ENCODE measurements around the gene MS4A2.
"Not testable (repeated sequence)": the region's sequence is repeated elsewhere in the genome, so short reads cannot be mapped to it uniquely, and the experiment has no call there.

Gene MS4A2

GRCh38 chr11:60104471-60105115 lies 16.1 kb downstream of the MS4A2 start:
- DNase-seq: not testable (repeated sequence)

- DNase-seq: not testable (repeated sequence)
Observed at GRCh38 chr11:60108631-60109030, 20.2 kb downstream of the MS4A2 start.

- DNase-seq: no peak
Observed at GRCh38 chr11:60111793-60112192, 23.3 kb downstream of the MS4A2 start.

- no peak for DNase-seq
Observed at GRCh38 chr11:60116996-60117790, 28.7 kb downstream of the MS4A2 start.

GRCh38 chr11:60118338-60118737 lies 29.9 kb downstream of the MS4A2 start:
- DNase-seq: no peak

GRCh38 chr11:60119710-60120109 lies 31.2 kb downstream of the MS4A2 start:
- no peak for DNase-seq

GRCh38 chr11:60121264-60121663 lies 32.8 kb downstream of the MS4A2 start:
- DNase-seq: no peak

- DNase-seq: no peak
Observed at GRCh38 chr11:60122414-60123036, 34.1 kb downstream of the MS4A2 start.

- DNase-seq: no peak
Observed at GRCh38 chr11:60124802-60125432, 36.5 kb downstream of the MS4A2 start.

- no peak for DNase-seq
Observed at GRCh38 chr11:60125956-60126585, 37.6 kb downstream of the MS4A2 start.

- DNase-seq: no peak
Observed at GRCh38 chr11:60127311-60127811, 38.9 kb downstream of the MS4A2 start.

- no peak for DNase-seq
Observed at GRCh38 chr11:60128376-60128775, 39.9 kb downstream of the MS4A2 start.

- not testable (repeated sequence) for DNase-seq
Observed at GRCh38 chr11:60128866-60129265, 40.4 kb downstream of the MS4A2 start.

GRCh38 chr11:60129853-60130252 lies 41.4 kb downstream of the MS4A2 start:
- DNase-seq: no peak

GRCh38 chr11:60130496-60130895 lies 42.0 kb downstream of the MS4A2 start:
- DNase-seq: no peak

- no peak for DNase-seq
Observed at GRCh38 chr11:60131912-60132311, 43.4 kb downstream of the MS4A2 start.

- no peak for DNase-seq
Observed at GRCh38 chr11:60133917-60134316, 45.5 kb downstream of the MS4A2 start.

- no peak for DNase-seq
Observed at GRCh38 chr11:60143768-60144167, 55.3 kb downstream of the MS4A2 start.

GRCh38 chr11:60145677-60146076 lies 57.2 kb downstream of the MS4A2 start:
- no peak for DNase-seq

Data from C1 segment of cervical spinal cord (tissue), 14 donors.